HUES6 (cell line): ENCODE measurements around the gene CASTOR2.
A peak's percentile ranks its signal among the peaks of the same experiment; 100 is the strongest.
"Not testable (repeated sequence)": the region's sequence is repeated elsewhere in the genome, so short reads cannot be mapped to it uniquely, and the experiment has no call there.

Source experiments
- H3K27ac ChIP-seq: 2 replicates; pipeline ENCODE4 v1.7.0; 2013; ENCODE audit warnings: low read depth, mild to moderate bottlenecking, low read length, inconsistent platforms
- H3K27me3 ChIP-seq: 2 replicates; pipeline ENCODE4 v1.6.1; 2013; ENCODE audit warnings: low read length; ENCODE audit not compliant: control insufficient read depth, insufficient read depth
- H3K36me3 ChIP-seq: 2 replicates; pipeline ENCODE4 v1.6.1; 2013; ENCODE audit warnings: low read length; ENCODE audit not compliant: control insufficient read depth, insufficient read depth
- H3K4me1 ChIP-seq: 2 replicates; pipeline ENCODE4 v1.6.1; 2013; ENCODE audit warnings: low read length; ENCODE audit not compliant: control insufficient read depth, insufficient read depth
- H3K4me3 ChIP-seq: 2 replicates; pipeline ENCODE4 v1.5.1; 2013; ENCODE audit warnings: low read depth, low read length
- H3K9ac ChIP-seq: one replicate; pipeline ENCODE4 v1.6.1; 2013; ENCODE audit warnings: mild to moderate bottlenecking, low read length
- H3K9me3 ChIP-seq: 2 replicates; pipeline ENCODE4 v1.6.1; 2013; ENCODE audit warnings: low read depth, low read length; ENCODE audit not compliant: control insufficient read depth, insufficient read depth

CASTOR2 gene

DNA sequence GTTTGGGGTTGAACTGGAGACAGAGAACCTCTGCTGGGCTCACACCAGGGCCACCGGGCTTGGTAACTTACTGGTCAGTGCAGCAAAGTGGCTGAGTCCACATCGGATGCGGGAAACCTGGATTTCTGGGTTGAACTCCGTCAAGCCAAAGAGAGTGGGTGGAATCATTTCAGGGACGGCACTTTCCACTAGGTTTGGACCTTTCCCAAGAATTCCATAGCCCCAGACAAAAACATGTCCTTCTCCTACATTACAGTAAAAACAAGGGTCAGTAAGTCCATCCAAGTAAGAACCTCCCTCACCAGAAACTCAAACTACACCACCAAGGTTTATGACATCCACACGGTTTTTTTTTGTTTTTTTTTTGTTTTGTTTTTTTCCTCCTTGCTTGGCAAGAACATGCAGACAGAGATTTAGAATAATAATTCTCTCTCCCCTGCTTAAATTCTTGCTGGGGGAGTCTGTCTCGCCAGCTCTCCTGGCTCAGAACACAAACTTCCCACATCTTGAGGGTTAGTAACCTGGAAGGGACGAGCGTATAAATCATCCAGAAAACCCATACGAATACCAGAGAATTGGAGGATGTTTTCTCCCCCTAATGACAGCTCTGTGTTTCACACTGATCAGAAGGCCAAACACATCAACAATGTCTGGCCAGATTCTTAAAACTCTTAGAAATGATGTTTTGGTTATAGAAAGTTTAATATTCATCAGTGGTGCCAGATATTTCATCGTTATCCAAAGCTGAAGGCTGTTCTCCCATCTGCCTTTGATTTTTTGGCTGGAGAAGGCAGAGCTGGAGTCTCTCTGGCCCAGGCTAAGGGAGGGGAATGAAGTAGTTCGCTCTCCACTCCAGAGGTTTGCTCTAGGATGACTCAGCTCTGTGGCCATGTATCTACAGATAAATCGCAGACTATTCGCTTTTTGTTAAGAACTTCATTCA, 91.6 kb downstream of the CASTOR2 start:
- H3K4me3 ChIP-seq = no peak overlapping the region
- no peak overlapping the region for H3K9ac ChIP-seq
- no peaks in the 10 kb centered on the region for H3K27me3 ChIP-seq
- no peaks in the 10 kb centered on the region for H3K9me3 ChIP-seq
- 0 out of 2 replicates have a peak overlapping the region, but pooled peaks have one; percentile 23 for H3K27ac ChIP-seq
- peaks cover 86% of the 10 kb centered on the region for H3K36me3 ChIP-seq
- H3K4me1 ChIP-seq = no peaks in the 10 kb centered on the region

DNA sequence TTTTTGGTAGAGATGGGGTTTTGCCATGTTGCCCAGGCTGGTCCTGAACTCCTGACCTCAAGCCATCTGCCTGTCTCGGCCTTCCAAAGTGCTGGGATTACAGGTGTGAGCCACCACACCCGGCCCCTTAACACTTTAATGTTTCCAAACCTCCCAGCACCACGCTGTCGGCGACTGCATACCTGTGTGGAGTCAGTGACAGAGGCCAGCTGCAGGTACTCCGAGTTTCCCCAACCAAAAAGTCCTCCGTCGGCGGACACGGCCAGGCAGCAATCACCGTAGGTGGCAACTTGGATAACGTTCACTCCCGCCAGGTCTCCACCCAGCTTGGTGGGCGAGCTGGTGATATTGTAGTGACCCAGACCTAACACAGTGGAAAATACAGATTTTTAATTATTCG, 93.9 kb downstream of the CASTOR2 start:
- Histone ChIP-seq H3K9ac (no peak overlapping the region), H3K4me3 (no peak overlapping the region), H3K4me1 (no peaks in the 10 kb centered on the region), H3K27ac (no peak overlapping the region), H3K27me3 (no peaks in the 10 kb centered on the region), H3K36me3 (peaks cover 91% of the 10 kb centered on the region), H3K9me3 (no peaks in the 10 kb centered on the region)

GRCh38 chr7:75064291-75064690, 99.8 kb downstream of the CASTOR2 start:
- H3K27ac ChIP-seq = no peak overlapping the region
- H3K27me3 ChIP-seq = no peaks in the 10 kb centered on the region
- no peak overlapping the region for H3K9ac ChIP-seq
- peaks cover 84% of the 10 kb centered on the region for H3K36me3 ChIP-seq
- H3K9me3 ChIP-seq = no peaks in the 10 kb centered on the region
- no peak overlapping the region for H3K4me3 ChIP-seq
- H3K4me1 ChIP-seq = no peaks in the 10 kb centered on the region

GRCh38 chr7:75064801-75065200, 100.3 kb downstream of the CASTOR2 start:
- Histone ChIP-seq H3K27ac (no peak overlapping the region), H3K27me3 (no peaks in the 10 kb centered on the region), H3K9ac (no peak overlapping the region), H3K4me1 (no peaks in the 10 kb centered on the region), H3K9me3 (no peaks in the 10 kb centered on the region), H3K36me3 (peaks cover 84% of the 10 kb centered on the region), H3K4me3 (no peak overlapping the region)

DNA sequence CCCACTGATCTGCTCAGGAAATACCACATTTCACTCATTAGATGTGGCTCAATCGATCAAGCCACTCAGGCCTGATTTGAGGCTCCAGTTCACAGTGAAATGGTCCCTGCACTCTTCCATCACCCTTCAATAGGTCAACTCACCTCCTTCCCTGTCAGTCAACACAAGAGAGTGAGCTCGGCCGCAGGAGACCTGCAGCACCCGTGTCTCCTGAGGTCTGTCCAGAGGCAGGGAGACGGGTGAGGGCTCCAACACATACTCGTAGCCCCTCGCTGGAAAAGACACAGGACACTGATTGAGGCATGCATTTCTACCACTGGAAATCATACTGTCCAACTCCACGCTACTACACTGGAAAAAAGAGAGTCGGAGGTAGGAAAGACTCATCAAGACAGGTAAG, 102.0 kb downstream of the CASTOR2 start:
- Histone ChIP-seq H3K36me3 (peaks cover 81% of the 10 kb centered on the region), H3K4me1 (no peaks in the 10 kb centered on the region), H3K9me3 (no peaks in the 10 kb centered on the region), H3K27ac (no peak overlapping the region), H3K9ac (no peak overlapping the region), H3K4me3 (no peak overlapping the region), H3K27me3 (no peaks in the 10 kb centered on the region)

DNA sequence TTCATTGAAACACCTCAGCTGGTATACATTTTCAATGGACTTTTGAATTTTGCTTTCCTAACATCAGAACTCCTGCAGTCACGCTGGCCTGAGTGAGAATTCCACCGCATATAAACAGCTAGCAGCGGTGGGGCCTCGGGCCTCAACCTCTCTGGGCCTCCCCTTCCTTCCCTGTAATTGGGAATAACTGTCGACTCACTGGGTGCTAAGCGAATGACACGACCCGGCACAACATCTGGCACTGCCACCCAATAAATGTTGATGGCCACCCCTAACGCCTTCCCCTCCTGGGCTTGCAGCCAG, 108.4 kb downstream of the CASTOR2 start:
- H3K27me3 ChIP-seq = no peaks in the 10 kb centered on the region

GRCh38 chr7:75074262-75074641, 109.7 kb downstream of the CASTOR2 start:
- H3K36me3 ChIP-seq = peaks cover 19% of the 10 kb centered on the region
- not testable (repeated sequence) for H3K27me3 ChIP-seq, H3K27ac ChIP-seq, H3K4me1 ChIP-seq, H3K9ac ChIP-seq, H3K9me3 ChIP-seq
- H3K4me3 ChIP-seq = peak overlapping the region; percentile 84

More for the DNA sequence above, 108.4 kb downstream of the CASTOR2 start:
- Histone ChIP-seq H3K9ac (peak overlapping the region; percentile 96), H3K9me3 (no peaks in the 10 kb centered on the region), H3K4me3 (peak overlapping the region; percentile 84), H3K36me3 (peaks cover 28% of the 10 kb centered on the region), H3K27ac (peak overlapping the region; percentile 94), H3K4me1 (peaks cover 5% of the 10 kb centered on the region; the same call in 1 of the 2 replicates)
